GM18505 (cell line): ENCODE results near the gene DTNA.

ENCODE experiments used
- ATAC-seq: cut with Tn5 transposase; IDR thresholded peaks from one replicate; pipeline ENCODE4 v1.9.1; 2021; ENCODE audit not compliant: unreplicated experiment
- POLR2A ChIP-seq: IDR thresholded peaks from 4 replicates; pipeline ENCODE4 v1.6.1; 2011; ENCODE audit warnings: borderline replicate concordance; ENCODE audit not compliant: insufficient read depth, insufficient read length; ENCODE audit errors: extremely low read depth

Gene DTNA

GRCh38 chr18:34799291-34799690 lies 89.2 kb downstream of the DTNA start:
- no peak for TF ChIP-seq POLR2A
- ATAC-seq, result no peak

GRCh38 chr18:34800381-34800780 lies 90.3 kb downstream of the DTNA start:
- ATAC-seq, result no peak
- no peak for TF ChIP-seq POLR2A

- ATAC-seq, result no peak
- TF ChIP-seq POLR2A, result no peak
These were observed 91.7 kb downstream of the DTNA start for GRCh38 chr18:34801774-34802173.

GRCh38 chr18:34802959-34803358 lies 92.9 kb downstream of the DTNA start:
- TF ChIP-seq POLR2A, result no peak
- ATAC-seq, result no peak

- ATAC-seq, result no peak
These were observed 93.8 kb downstream of the DTNA start for GRCh38 chr18:34803877-34804400.

DNA sequence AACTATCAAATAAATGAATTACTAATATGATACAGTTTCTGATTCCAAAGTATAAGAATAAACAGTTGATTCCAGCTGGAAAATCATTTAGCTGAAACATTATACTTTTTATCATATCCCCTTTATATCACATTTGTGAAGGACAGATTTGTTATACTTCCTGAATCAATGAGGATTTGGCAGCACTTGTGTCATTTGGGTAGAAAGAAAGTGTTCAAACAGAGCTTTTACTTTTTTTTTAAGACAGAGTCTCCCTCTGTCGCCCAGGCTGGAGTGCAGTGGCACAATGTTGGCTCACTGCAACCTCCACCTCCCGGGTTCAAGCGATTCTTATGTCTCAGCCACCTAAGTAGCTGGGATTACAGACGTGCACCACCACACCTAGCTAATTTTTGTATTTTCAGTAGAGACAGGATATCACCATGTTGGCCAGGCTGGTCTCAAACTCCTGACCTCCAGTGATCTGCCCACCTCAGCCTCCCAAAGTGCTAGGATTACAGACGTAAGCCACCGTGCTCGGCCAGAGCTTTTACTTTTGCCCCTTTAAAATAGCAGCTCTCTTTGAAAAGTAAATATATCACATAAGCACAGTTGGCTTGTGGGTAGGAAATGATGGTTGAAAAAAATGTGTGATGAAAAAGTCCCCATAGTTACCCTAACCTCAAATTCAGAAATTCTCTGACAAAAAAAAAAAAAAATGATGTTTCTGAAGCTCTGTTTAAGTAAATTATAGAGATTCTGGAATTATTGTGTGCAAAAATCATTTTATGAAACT lies 95.2 kb downstream of the DTNA start:
- no peak for ATAC-seq
- no peak for TF ChIP-seq POLR2A

More at GRCh38 chr18:34803877-34804400, 93.8 kb downstream of the DTNA start:
- TF ChIP-seq POLR2A, result no peak

DNA sequence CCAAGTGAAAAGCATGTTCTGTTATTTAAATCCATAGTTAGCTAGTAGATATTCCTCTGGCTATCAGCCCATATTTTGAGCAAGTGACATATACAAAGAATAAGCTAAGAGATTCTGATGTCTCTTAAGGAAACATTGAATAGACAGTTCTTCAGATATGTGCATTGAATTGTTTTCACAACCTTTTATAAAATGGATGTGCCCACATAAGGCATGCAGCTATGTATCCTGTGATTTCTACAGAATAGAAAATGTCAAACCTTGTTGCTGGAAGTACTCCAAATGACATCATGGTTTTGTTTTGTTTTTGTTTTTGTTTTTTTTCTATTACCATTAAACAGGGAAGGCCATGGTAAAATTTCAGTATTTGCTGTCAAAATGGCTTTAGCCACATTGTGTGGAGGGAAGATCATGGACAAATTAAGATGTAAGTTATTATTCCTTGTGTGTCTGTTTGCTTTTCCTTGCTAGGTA lies 95.8 kb downstream of the DTNA start:
- TF ChIP-seq POLR2A, result no peak
- ATAC-seq, result no peak

DNA sequence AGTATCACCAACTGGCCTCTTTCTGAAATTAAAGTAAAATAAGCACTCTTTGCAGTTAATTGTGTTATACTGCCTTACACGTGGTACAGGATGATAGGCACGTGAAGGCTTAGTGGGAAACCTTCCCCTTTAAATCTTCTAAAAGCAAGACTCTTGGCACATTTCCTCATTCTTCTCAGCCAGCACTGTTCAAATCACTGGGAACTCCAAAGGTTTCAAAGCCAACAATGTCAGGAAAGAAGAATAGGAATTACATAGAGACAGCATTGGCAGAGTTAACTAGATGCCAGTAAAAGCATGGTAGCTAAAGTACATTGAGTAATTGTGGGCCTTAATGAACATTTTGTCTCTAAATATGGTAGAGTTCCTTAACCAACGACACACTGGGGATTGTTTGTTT lies 96.4 kb downstream of the DTNA start:
- ATAC-seq, result no peak

DNA sequence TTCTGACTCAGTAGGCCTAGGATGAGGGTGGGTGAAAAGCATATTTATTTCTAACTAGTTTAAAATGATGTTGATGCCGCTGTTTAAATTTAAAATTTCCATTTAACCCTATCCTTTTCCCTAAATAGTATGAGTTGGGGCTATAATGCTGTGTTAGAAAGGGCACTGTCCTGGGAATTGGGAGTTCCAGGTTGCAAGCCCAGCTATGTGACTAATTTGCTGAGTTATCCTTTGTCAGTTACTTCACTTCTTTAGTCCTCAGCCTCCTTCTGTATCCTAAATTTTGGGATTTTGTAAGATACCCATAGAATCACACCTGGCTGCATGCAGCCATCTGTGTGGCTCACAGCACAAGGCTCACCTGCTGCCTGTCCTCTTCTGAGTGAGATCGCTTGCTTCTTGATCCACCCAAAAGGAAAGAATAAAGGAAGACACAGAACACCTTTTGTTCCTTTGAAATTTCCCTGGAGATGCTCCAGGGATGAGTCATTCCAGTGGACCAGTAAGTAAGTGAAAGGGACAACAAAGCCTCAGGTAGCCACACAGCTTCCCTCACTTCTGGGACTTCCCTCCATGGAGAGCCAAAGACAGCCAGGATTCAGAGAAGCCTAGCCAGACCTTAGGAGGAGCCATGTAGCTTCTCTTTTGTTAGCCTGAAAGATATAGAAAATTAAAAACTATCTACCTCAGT lies 97.2 kb downstream of the DTNA start:
- ATAC-seq, result no peak
- no peak for TF ChIP-seq POLR2A

More for the DNA sequence above, 96.4 kb downstream of the DTNA start:
- TF ChIP-seq POLR2A, result no peak

DNA sequence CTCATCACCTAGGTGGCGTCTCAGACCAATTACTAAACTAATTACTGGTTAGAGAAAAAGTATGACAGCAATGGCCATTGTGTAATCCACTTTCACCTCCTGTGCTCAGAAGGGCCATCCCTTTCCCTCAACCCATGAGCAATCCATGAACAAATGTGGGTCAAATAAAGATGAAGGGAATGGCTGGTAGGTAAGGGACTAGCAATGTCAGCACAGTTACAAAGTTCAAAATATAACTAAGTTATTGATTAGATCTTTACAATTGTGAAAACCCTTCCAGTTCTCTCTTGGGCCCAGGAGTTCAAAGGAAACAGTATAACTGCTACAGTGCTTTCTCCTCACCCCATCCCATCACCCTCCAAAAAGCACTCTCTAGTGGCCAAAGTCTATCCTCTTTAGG lies 98.3 kb downstream of the DTNA start:
- no peak for ATAC-seq
- no peak for TF ChIP-seq POLR2A

DNA sequence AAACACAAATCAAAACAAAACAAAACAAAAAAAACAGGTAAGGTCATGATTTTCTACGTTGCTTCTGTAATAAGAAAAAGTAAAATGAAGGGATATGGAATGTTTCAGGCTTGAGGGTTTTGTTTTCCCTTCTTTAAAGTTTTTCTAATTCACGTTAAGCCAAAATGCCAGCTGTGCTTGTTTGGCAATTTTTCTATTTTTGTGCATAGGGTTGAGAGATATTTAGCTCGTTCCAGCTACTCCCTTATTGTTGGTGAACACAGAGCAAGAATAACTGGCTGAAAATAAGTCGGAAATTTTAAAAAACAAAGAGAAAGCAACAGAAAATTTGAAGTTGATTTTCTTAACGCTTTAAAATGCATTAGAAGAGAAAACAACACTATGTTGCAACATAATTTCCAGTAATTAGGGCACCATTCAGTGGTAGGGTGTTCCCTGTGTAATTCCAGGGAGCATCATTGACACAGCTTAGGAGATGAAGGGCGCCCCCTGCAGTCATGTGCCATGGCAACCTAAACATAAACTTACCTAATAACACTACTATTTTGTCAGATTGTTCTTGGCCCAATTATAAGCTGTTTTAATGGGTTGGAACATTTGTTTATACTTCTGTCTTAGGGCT lies 99.5 kb downstream of the DTNA start:
- no peak for TF ChIP-seq POLR2A
- ATAC-seq, result no peak

GRCh38 chr18:34816183-34816582 lies 106.1 kb downstream of the DTNA start:
- ATAC-seq, result no peak
- TF ChIP-seq POLR2A, result no peak

DNA sequence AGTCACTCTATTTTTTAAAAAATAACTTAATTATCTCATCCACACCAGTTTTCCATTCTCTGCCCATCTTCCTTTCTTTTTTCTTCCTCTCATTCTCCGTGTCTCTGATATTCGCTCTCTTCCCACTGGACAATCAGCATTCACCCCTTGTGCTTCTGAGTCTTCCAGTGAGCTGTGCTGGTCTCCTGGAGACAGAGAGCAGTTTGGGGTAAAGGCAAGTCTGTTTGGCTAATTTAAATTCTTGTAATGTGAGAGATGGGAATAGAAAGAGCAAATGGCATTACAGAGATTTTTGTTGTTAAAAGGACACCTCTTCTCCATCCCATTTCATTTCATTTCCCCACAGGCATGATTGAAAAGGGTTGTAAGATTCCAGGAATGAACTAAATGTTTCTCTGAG lies 107.5 kb downstream of the DTNA start:
- no peak for TF ChIP-seq POLR2A

DNA sequence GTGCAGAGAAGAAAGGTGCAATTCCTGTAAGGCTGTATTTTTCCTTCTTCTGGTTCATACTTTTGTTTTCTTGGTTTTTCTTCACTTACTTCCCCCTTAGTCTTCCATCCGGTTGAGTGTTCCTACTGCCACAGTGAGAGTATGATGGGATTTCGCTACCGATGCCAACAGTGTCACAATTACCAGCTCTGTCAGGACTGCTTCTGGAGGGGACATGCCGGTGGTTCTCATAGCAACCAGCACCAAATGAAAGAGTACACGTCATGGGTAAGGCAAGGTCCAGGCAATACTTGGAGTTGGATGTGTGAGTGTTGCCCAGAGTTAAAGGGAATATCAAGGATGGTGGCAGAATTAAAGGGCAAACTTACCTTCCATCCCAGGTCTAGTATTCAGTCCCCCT lies 108.0 kb downstream of the DTNA start:
- ATAC-seq, result no peak
- no peak for TF ChIP-seq POLR2A

More for the DNA sequence above, 107.5 kb downstream of the DTNA start:
- no peak for ATAC-seq

GRCh38 chr18:34820360-34821065 lies 110.4 kb downstream of the DTNA start:
- no peak for TF ChIP-seq POLR2A
- no peak for ATAC-seq
